Measurements from ENCODE around the gene CCDC179. TPM values are rescaled to one million over a fixed set of nuclear protein-coding genes. Genes with fewer than 3 reads are reported as not detected.

Gene CCDC179
- polyA plus RNA-seq, 2 of the 4 experiments (the other 2 are of a cell fraction), result not detected

GRCh38 chr11:22798901-22799300, 61.4 kb downstream of the CCDC179 start:
- no peak overlapping the region for H3K27ac ChIP-seq
- DNase-seq (ENCODE audit: low read depth in 1 of 2, low spot score in 1 of 2), result no peak
- no peak for FAIRE-seq
- peaks cover 17% of the 10 kb centered on the region; the same call in 2 of the 3 replicates for H3K4me1 ChIP-seq
- ChIA-PET POLR2A (no interaction called here), CTCF (interaction anchor here (1.6 kb wide), 1 partner anchor 31 kb away, joined by 4 read pairs; the partner anchor contains the start of gene SVIP)
- H3K9me3 ChIP-seq, result no peaks in the 10 kb centered on the region
- H3K4me3 ChIP-seq, result no peak overlapping the region
- ATAC-seq, result no peak
- TF ChIP-seq CEBPB (IDR thresholded peaks at IDR 0.05), result no peak
- no peak for TF ChIP-seq TP53 (CRISPR knock-in tag; IDR thresholded peaks at IDR 0.05)
- TF ChIP-seq EHMT2 (IDR thresholded peaks at IDR 0.05; ENCODE audit: low read depth), result no peak
- 10% methylated on average over 1 of the region's 1 CpG for WGBS (ENCODE audit: missing lambda C conversion rate)
- H3K4me2 ChIP-seq, result no peak overlapping the region

DNA sequence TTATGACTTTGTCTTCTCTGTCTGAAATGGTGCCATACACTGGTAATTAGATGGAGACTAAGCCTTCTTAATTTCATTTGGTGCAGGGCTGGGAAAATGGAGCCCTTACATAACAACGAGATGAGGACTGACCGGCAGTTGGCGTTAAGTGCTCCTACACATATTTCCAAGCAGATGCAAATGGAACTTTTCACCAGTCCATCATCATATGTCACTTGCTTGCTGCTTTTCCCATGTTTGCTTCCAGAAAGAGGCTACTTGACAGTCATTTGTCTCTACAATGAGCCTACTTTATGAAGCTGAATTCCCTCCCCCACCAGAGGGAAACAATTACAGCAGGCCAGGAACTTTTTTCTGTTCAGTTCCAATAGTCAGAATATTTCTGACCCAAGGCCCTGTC, 63.2 kb downstream of the CCDC179 start:
- TF ChIP-seq RARB (CRISPR knock-in tag; IDR thresholded peaks at IDR 0.05) (no peak), GATA3 (IDR thresholded peaks at IDR 0.05; ENCODE audit: borderline replicate concordance) (no peak), HES2 (IDR thresholded peaks at IDR 0.05) (no peak), CHD4 (IDR thresholded peaks at IDR 0.05; ENCODE audit: borderline replicate concordance) (no peak), JUN (IDR thresholded peaks at IDR 0.05) (no peak), JUNB (IDR thresholded peaks at IDR 0.05) (no peak), CEBPB (IDR thresholded peaks at IDR 0.05) (no peak), POLR2A (IDR thresholded peaks at IDR 0.05; ENCODE audit: low read length) (no peak), HOXA7 (CRISPR knock-in tag; IDR thresholded peaks at IDR 0.05) (no peak), HDAC2 (IDR thresholded peaks at IDR 0.05) (no peak), NR3C1 (IDR thresholded peaks at IDR 0.05) (no peak), EP300 (IDR thresholded peaks at IDR 0.05) (no peak), ZNF302 (CRISPR knock-in tag; IDR thresholded peaks at IDR 0.05) (no peak), BCL3 (IDR thresholded peaks at IDR 0.05) (no peak), TFCP2L1 (CRISPR knock-in tag; IDR thresholded peaks at IDR 0.05) (no peak), HOXB5 (CRISPR knock-in tag; IDR thresholded peaks at IDR 0.05) (no peak), MAZ (IDR thresholded peaks at IDR 0.05; ENCODE audit: borderline replicate concordance, low read depth, low read length) (no peak)
- TF ChIP-seq, protein P1, sequence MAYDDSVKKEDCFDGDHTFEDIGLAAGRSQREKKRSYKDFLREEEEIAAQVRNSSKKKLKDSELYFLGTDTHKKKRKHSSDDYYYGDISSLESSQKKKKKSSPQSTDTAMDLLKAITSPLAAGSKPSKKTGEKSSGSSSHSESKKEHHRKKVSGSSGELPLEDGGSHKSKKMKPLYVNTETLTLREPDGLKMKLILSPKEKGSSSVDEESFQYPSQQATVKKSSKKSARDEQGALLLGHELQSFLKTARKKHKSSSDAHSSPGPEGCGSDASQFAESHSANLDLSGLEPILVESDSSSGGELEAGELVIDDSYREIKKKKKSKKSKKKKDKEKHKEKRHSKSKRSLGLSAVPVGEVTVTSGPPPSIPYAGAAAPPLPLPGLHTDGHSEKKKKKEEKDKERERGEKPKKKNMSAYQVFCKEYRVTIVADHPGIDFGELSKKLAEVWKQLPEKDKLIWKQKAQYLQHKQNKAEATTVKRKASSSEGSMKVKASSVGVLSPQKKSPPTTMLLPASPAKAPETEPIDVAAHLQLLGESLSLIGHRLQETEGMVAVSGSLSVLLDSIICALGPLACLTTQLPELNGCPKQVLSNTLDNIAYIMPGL (CRISPR knock-in tag; IDR thresholded peaks at IDR 0.05; ENCODE audit: borderline replicate concordance), result no peak
- TF ChIP-seq, protein P2, sequence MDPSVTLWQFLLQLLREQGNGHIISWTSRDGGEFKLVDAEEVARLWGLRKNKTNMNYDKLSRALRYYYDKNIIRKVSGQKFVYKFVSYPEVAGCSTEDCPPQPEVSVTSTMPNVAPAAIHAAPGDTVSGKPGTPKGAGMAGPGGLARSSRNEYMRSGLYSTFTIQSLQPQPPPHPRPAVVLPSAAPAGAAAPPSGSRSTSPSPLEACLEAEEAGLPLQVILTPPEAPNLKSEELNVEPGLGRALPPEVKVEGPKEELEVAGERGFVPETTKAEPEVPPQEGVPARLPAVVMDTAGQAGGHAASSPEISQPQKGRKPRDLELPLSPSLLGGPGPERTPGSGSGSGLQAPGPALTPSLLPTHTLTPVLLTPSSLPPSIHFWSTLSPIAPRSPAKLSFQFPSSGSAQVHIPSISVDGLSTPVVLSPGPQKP (IDR thresholded peaks at IDR 0.05; ENCODE audit: low read depth, low read length), result no peak
- TF ChIP-seq, protein P3, sequence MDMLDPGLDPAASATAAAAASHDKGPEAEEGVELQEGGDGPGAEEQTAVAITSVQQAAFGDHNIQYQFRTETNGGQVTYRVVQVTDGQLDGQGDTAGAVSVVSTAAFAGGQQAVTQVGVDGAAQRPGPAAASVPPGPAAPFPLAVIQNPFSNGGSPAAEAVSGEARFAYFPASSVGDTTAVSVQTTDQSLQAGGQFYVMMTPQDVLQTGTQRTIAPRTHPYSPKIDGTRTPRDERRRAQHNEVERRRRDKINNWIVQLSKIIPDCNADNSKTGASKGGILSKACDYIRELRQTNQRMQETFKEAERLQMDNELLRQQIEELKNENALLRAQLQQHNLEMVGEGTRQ (IDR thresholded peaks at IDR 0.05), result no peak

More for the DNA sequence above, 63.2 kb downstream of the CCDC179 start:
- DNase-seq (ENCODE audit: low read depth in 1 of 2, low spot score in 1 of 2) (no peak), ATAC-seq (no peak), FAIRE-seq (no peak)
- ChIA-PET CTCF (interaction anchor here (2.0 kb wide), 1 partner anchor 9 kb away, joined by 15 read pairs; no protein-coding TSS in a partner anchor), POLR2A (no interaction called here)
- Histone ChIP-seq H3K4me2 (no peak overlapping the region), H3K27ac (no peak overlapping the region), H3K4me1 (peaks cover 31% of the 10 kb centered on the region), H3K9me3 (no peaks in the 10 kb centered on the region), H3K4me3 (no peak overlapping the region)
- WGBS (ENCODE audit: missing lambda C conversion rate), result 83% methylated on average over 3 of the region's 3 CpGs

Other genes starting within 250 kb of the CCDC179 start
- gene FANCF, start 234.7 kb downstream of the CCDC179 start, polyA plus RNA-seq (2011; rRNA removed), result 10.2 and 11.1 TPM in 2 replicates
- gene FANCF, start 234.7 kb downstream of the CCDC179 start, polyA plus RNA-seq (2017; fragmentation: RNase III; extraction: RNeasy Plus Mini Kit Qiagen cat#74134 plus additional on column Dnase treatment), result 8.9 to 10.9 TPM (median 10.3 TPM) in 3 replicates
- gene GAS2, start 193.9 kb downstream of the CCDC179 start, polyA plus RNA-seq (2011; rRNA removed), result 1.0 and 1.1 TPM in 2 replicates
- gene GAS2, start 193.9 kb downstream of the CCDC179 start, polyA plus RNA-seq (2017; fragmentation: RNase III; extraction: RNeasy Plus Mini Kit Qiagen cat#74134 plus additional on column Dnase treatment), result 0.72 to 0.95 TPM (median 0.84 TPM) in 3 replicates
- 13.9 and 19.5 TPM in 2 replicates for gene SVIP, start 30.7 kb downstream of the CCDC179 start, polyA plus RNA-seq (2011; rRNA removed)
- 9.0 to 10.5 TPM (median 9.1 TPM) in 3 replicates for gene SVIP, start 30.7 kb downstream of the CCDC179 start, polyA plus RNA-seq (2017; fragmentation: RNase III; extraction: RNeasy Plus Mini Kit Qiagen cat#74134 plus additional on column Dnase treatment)

Measured in A549 (cell line).